C1 segment of cervical spinal cord (tissue), 14 donors: Measurements from ENCODE around the gene KATNAL1.

Experiments
- DNase-seq, 14 donors: peaks; one replicate each; lab custom pipeline; 2025; lab: John Stamatoyannopoulos, UW

Gene KATNAL1

GRCh38 chr13:30165071-30165470 is 142.3 kb downstream of the KATNAL1 start:
- peak in 1 of 14 donors; percentile 77 for DNase-seq

GRCh38 chr13:30164146-30164545 is 143.2 kb downstream of the KATNAL1 start:
- no peak for DNase-seq

GRCh38 chr13:30163441-30163840 is 143.9 kb downstream of the KATNAL1 start:
- DNase-seq, result no peak

- DNase-seq, result no peak
Observed at GRCh38 chr13:30159446-30159839, 147.9 kb downstream of the KATNAL1 start.

GRCh38 chr13:30158774-30159445 is 148.4 kb downstream of the KATNAL1 start:
- DNase-seq, result no peak

- DNase-seq, result no peak
Observed at GRCh38 chr13:30157616-30157993, 149.7 kb downstream of the KATNAL1 start.

GRCh38 chr13:30156826-30157615 is 150.3 kb downstream of the KATNAL1 start:
- no peak for DNase-seq

GRCh38 chr13:30156270-30156669 is 151.1 kb downstream of the KATNAL1 start:
- DNase-seq, result no peak

GRCh38 chr13:30154931-30155330 is 152.4 kb downstream of the KATNAL1 start:
- no peak for DNase-seq

- no peak for DNase-seq
Observed at GRCh38 chr13:30154531-30154930, 152.8 kb downstream of the KATNAL1 start.

- DNase-seq, result no peak
Observed at GRCh38 chr13:30153545-30154426, 153.6 kb downstream of the KATNAL1 start.
